K562 (cell line): ENCODE measurements around the gene DHPS. TPM values are rescaled to one million over a fixed set of nuclear protein-coding genes. Genes with fewer than 3 reads are reported as not detected.

Experiments
- ATAC-seq: fragments of 200-7000 bp; cut with Tn5 transposase; 3 replicates; pipeline ENCODE4 v1.9.1; 2020; ENCODE audit warnings: moderate library complexity
- BruUV-seq: library from RNA; stranded (reverse); fragments of 400-500 nt; replicated peaks from 2 replicates; lab custom pipeline; 2021; lab: Mats Ljungman, UMichigan
- CTCF ChIA-PET: fragments of 300-600 bp; formaldehyde crosslinking; extraction: SDS; loops from one replicate; lab custom pipeline; 2021; ENCODE audit warnings: low intra/inter-chr PET ratio; lab: Yijun Ruan, JAX
- POLR2A ChIA-PET: fragments of 300-600, 350-650 bp; sonication (Branson Sonifier 250); formaldehyde crosslinking; extraction: SDS; loops from one replicate; lab custom pipeline; 2021; ENCODE audit warnings: antibody characterized with exemption, inconsistent platforms; lab: Yijun Ruan, JAX
- DNase-seq, 4 experiments: peaks; one replicate each; pipeline versions ENCODE4 v3.0.0 to v3.0.0-alpha.2; 2011 to 2018; ENCODE audit warnings: low spot score in 3 of 4, mixed read lengths in 3 of 4; ENCODE audit errors: extremely low read depth in 1 of 4
- FAIRE-seq: peaks from 2 replicates; lab custom pipeline; 2011; peaks lifted over from hg19 to GRCh38; lab: Jason Lieb, UNC
- H2AFZ ChIP-seq: 2 replicates; pipeline ENCODE4 v1.6.0; 2011; ENCODE audit warnings: low read depth, low read length, control low read depth, inconsistent platforms
- H3K27ac ChIP-seq: fragments of 200-600 bp; 3 replicates; pipeline ENCODE4 v1.8.0; 2011; ENCODE audit warnings: low read depth, mild to moderate bottlenecking, control low read depth, inconsistent platforms, low read length, moderate library complexity, mixed read lengths; ENCODE audit errors: extremely low read depth
- H3K27me3 ChIP-seq, 2 experiments: fragments of 300-600 bp in 1 of 2; 2 replicates in 1 of 2; 3 replicates in 1 of 2; pipeline versions ENCODE4 v1.6.0 to v1.8.0; 2011; ENCODE audit warnings: inconsistent platforms in 2 of 2, low read length in 2 of 2, mild to moderate bottlenecking in 1 of 2, mixed read lengths in 1 of 2, moderate library complexity in 1 of 2; ENCODE audit not compliant: control insufficient read depth in 2 of 2, insufficient read depth in 2 of 2
- H3K36me3 ChIP-seq: fragments of 300-600 bp; 3 replicates; pipeline ENCODE4 v1.8.0; 2011; ENCODE audit warnings: mild to moderate bottlenecking, low read length, inconsistent platforms; ENCODE audit not compliant: control insufficient read depth, insufficient read depth
- H3K4me1 ChIP-seq, 2 experiments: fragments of 200-600 bp in 1 of 2; replicated peaks in 1 of 2; 2 replicates in 1 of 2; 3 replicates in 1 of 2; pipeline versions ENCODE4 v1.5.1 to v1.8.0; 2011; ENCODE audit warnings: inconsistent platforms in 2 of 2, low read length in 2 of 2, mild to moderate bottlenecking in 1 of 2, mixed read lengths in 1 of 2, moderate library complexity in 1 of 2; ENCODE audit not compliant: control insufficient read depth in 2 of 2, insufficient read depth in 2 of 2
- H3K4me2 ChIP-seq: 2 replicates; pipeline ENCODE4 v1.6.1; 2011; ENCODE audit warnings: low read length, control low read depth, inconsistent platforms, mixed read lengths; ENCODE audit not compliant: insufficient read depth
- H3K4me3 ChIP-seq: fragments of 200-600 bp; sonication (generic), shearing (Covaris generic); 2 replicates; pipeline ENCODE4 v1.5.1; 2016; ENCODE audit warnings: control low read depth, inconsistent platforms
- H3K79me2 ChIP-seq: fragments of 200-600 bp; 3 replicates; pipeline ENCODE4 v1.8.0; 2011; ENCODE audit warnings: low read length, inconsistent platforms; ENCODE audit not compliant: control insufficient read depth, insufficient read depth
- H3K9ac ChIP-seq, 2 experiments: 2 replicates each; pipeline versions ENCODE4 v1.6.0 to v1.6.1; 2011; ENCODE audit warnings: low read depth in 2 of 2, low read length in 2 of 2, control low read depth in 1 of 2, inconsistent platforms in 1 of 2, mild to moderate bottlenecking in 1 of 2, mixed read lengths in 1 of 2; ENCODE audit not compliant: insufficient read depth in 1 of 2
- H3K9me1 ChIP-seq: one replicate; pipeline ENCODE4 v1.6.0; 2011; ENCODE audit warnings: inconsistent platforms, mild to moderate bottlenecking, low read length, moderate library complexity; ENCODE audit not compliant: control insufficient read depth, insufficient read depth
- H3K9me3 ChIP-seq: replicated peaks from 2 replicates; pipeline ENCODE4 v1.5.1; 2011; ENCODE audit warnings: low read depth, low read length, inconsistent platforms; ENCODE audit not compliant: control insufficient read depth, insufficient read depth
- H4K20me1 ChIP-seq: replicated peaks from 2 replicates; pipeline ENCODE4 v1.6.1; 2011; ENCODE audit warnings: low read length, inconsistent platforms, mixed read lengths; ENCODE audit not compliant: control insufficient read depth, insufficient read depth
- CAMTA2 ChIP-seq: fragments of 250-450 bp; sonication (Bioruptor Pico); conservative IDR thresholded peaks from 2 replicates; pipeline ENCODE4 v1.5.1; 2022
- E2F3 ChIP-seq: fragments of 250-450 bp; sonication (Bioruptor Pico); IDR thresholded peaks from 2 replicates; pipeline ENCODE4 v1.4.0; 2020; ENCODE audit warnings: mild to moderate bottlenecking
- MYNN ChIP-seq, 2 experiments: sonication (generic); formaldehyde crosslinking in 1 of 2; IDR thresholded peaks; 2 replicates each; pipeline versions ENCODE4 v1.5.0 to v1.6.1; 2016 to 2020; ENCODE audit warnings: antibody characterized with exemption in 1 of 2, missing genetic modification reagents in 1 of 2
- NFRKB ChIP-seq: fragments of 450-650 bp; IDR thresholded peaks from 2 replicates; pipeline ENCODE4 v1.6.1; 2016; ENCODE audit warnings: low read depth
- RFX1 ChIP-seq: fragments of 450-650 bp; IDR thresholded peaks from 2 replicates; pipeline ENCODE4 v1.6.1; 2016; ENCODE audit warnings: mild to moderate bottlenecking, moderate library complexity
- SLC30A9 ChIP-seq: fragments of 250-450 bp; sonication (Bioruptor Pico); IDR thresholded peaks from 2 replicates; pipeline ENCODE4 v1.8.0; 2022; ENCODE audit warnings: mild to moderate bottlenecking, moderate library complexity
- SMARCB1 ChIP-seq: IDR thresholded peaks from 2 replicates; pipeline ENCODE4 v1.6.1; 2011; ENCODE audit warnings: improper control_type of control experiment, low read depth; ENCODE audit not compliant: insufficient read length
- WGBS: fragments of 100-300 bp; shearing (Covaris generic); methylation state at CpG from one replicate; pipeline ENCODE4 v1.1.6; 2016; ENCODE audit warnings: low coverage, mixed read lengths; ENCODE audit not compliant: insufficient coverage; ENCODE audit errors: missing lambda C conversion rate; 5-methylcytosine and 5-hydroxymethylcytosine counted together
- in situ Hi-C: fragments of 300-500 bp; cut with MboI; formaldehyde crosslinking; loops from 4 replicates; pipeline ENCODE4 v1.15.0; 2018; ENCODE audit warnings: inconsistent platforms, mixed read lengths
- intact Hi-C: fragments of 100-400 bp; cut with micrococcal nuclease; formaldehyde crosslinking; loops from 2 replicates; pipeline ENCODE4 v1.14.2; 2022
- polyA plus RNA-seq, 8 experiments: library from polyadenylated mRNA; depleted of rRNA in 4 of 8; stranded (reverse) in 5 of 8; unstranded in 3 of 8; fragments of >200 nt; fragmentation: Nextera tagmentation in 2 of 8; fragmentation: Illumina TruSeq in 1 of 8; extraction: Ambion mirVana in 2 of 8; extraction: Trizol in 1 of 8; gene quantifications; 2 replicates each; pipeline versions ENCODE4 v1.2.1 to v1.2.3, GENCODE V29; 2011 to 2014; ENCODE audit warnings: inconsistent platforms in 1 of 8, missing spikeins in 1 of 8
- total RNA-seq, 7 experiments: library from RNA; depleted of rRNA in 6 of 7; stranded (reverse); fragments of >200 nt in 6 of 7; fragmentation: Illumina TruSeq in 2 of 7; extraction: Trizol in 2 of 7; gene quantifications; 2 replicates each; pipeline versions ENCODE4 v1.2.1 to v1.2.3, GENCODE V29; 2011 to 2021; ENCODE audit warnings: low replicate concordance in 1 of 7
- TF ChIP-seq, protein P1 (sequence below): fragments of 450-650 bp; formaldehyde crosslinking; IDR thresholded peaks from 2 replicates; pipeline ENCODE4 v1.4.0; 2020; ENCODE audit warnings: mild to moderate bottlenecking, mixed read lengths

Gene DHPS
- total and polyA plus RNA-seq, 9 of the 15 experiments (the other 6 are each of a cell fraction or from before 2014, with no cell fraction given): 47.1 to 110 (median 79.9) TPM

DNA sequence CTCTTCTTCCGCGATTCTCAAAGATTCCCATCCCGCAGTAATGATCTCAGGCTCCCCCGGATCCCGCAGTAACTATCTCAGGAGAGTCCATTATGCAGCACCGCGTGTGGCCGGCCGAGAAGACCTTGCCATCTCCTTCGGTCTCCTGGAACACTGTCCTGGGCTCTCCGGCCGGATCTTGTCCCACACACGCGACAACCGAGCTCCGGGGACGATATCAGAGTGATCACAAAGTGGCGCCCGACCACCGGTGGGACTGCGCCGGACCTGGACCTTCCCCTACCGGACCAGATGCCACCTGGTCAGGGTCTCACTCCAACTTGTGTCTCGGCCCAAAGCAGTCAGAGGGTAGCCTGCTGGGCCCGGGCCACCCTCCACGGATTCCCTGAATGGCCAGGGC is 39.2 kb downstream of the DHPS start:
- no peak overlapping the region for H3K27ac ChIP-seq
- no peak overlapping the region for H3K4me3 ChIP-seq
- H3K9me3 ChIP-seq: 0 out of 2 replicates have a peak, but pooled peaks cover 6% of the 10 kb centered on the region
- ChIA-PET POLR2A (no interaction called here), CTCF (no interaction called here)
- intact Hi-C loops (no loop called here), in situ Hi-C loops (no loop called here)
- no peaks in the 10 kb centered on the region for H3K27me3 ChIP-seq
- H3K4me1 ChIP-seq: peaks cover 2 to 24% of the 10 kb centered on the region in 2 experiments; a peak in 2 of 5 replicates
- TF ChIP-seq SLC30A9 (CRISPR knock-in tag): no peak
- TF ChIP-seq SMARCB1: no peak
- no peak for TF ChIP-seq E2F3 (CRISPR knock-in tag)
- TF ChIP-seq CAMTA2: no peak
- no peaks in the 10 kb centered on the region for H3K79me2 ChIP-seq
- no TSS peak for BruUV-seq
- no peaks in the 10 kb centered on the region for H4K20me1 ChIP-seq
- FAIRE-seq: no peak
- ATAC-seq: no peak
- no peak overlapping the region for H2AFZ ChIP-seq
- H3K9me1 ChIP-seq: no peaks in the 10 kb centered on the region
- no peak overlapping the region for H3K4me2 ChIP-seq
- H3K36me3 ChIP-seq: no peaks in the 10 kb centered on the region
- DNase-seq: no peak
- WGBS: 74% methylated on average over 23 of the region's 26 CpGs
- H3K9ac ChIP-seq: no peak overlapping the region

DNA sequence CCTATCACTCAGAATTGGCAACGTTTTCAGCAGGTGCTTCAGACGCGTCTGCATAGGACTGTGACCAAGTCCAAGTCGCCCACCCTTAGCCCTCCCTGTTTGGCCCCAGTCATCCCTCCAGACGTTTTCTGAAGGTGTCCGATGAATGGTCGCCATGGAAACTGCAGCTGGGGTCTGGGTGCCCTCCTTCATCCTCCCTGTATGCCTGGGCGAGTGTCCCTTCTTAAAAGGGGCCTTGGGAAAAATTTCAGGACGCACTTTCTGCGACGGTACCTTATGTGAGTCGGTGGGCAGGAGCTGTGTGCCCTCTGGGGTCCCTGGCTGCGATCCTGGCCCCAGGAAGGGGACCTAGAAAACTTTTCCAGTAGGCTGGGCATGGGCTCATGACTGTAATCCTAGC is 40.2 kb downstream of the DHPS start:
- TF ChIP-seq RFX1 (peak; percentile 44), NFRKB (no peak), MYNN (IDR thresholded peaks at IDR 0.05) (no peak), MYNN (CRISPR knock-in tag; IDR thresholded peaks at IDR 0.05) (no peak)
- TF ChIP-seq, protein P1, sequence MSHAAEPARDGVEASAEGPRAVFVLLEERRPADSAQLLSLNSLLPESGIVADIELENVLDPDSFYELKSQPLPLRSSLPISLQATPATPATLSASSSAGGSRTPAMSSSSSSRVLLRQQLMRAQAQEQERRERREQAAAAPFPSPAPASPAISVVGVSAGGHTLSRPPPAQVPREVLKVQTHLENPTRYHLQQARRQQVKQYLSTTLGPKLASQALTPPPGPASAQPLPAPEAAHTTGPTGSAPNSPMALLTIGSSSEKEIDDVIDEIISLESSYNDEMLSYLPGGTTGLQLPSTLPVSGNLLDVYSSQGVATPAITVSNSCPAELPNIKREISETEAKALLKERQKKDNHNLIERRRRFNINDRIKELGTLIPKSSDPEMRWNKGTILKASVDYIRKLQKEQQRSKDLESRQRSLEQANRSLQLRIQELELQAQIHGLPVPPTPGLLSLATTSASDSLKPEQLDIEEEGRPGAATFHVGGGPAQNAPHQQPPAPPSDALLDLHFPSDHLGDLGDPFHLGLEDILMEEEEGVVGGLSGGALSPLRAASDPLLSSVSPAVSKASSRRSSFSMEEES: no peak
- Histone ChIP-seq H3K27me3 (no peaks in the 10 kb centered on the region), H3K79me2 (no peaks in the 10 kb centered on the region), H3K4me3 (no peak overlapping the region), H2AFZ (no peak overlapping the region), H3K4me2 (no peak overlapping the region), H3K9ac (no peak overlapping the region), H3K36me3 (no peaks in the 10 kb centered on the region), H3K9me3 (0 out of 2 replicates have a peak, but pooled peaks cover 6% of the 10 kb centered on the region), H3K4me1 (peaks cover 2 to 15% of the 10 kb centered on the region in 2 experiments; a peak in 2 of 5 replicates), H3K27ac (no peak overlapping the region), H4K20me1 (no peaks in the 10 kb centered on the region), H3K9me1 (no peaks in the 10 kb centered on the region)
- WGBS: 47% methylated on average over 13 of the region's 13 CpGs
- no TSS peak for BruUV-seq
- ATAC-seq: no peak
- ChIA-PET CTCF (no interaction called here), POLR2A (no interaction called here)
- in situ Hi-C loops (no loop called here), intact Hi-C loops (no loop called here)
- FAIRE-seq: no peak
- DNase-seq: no peak
